Right lobe of liver (tissue), 6 donors: Measurements from ENCODE around the gene RAB30. TPM values are rescaled to one million over a fixed set of nuclear protein-coding genes. Genes with fewer than 3 reads are reported as not detected.
"Not testable (repeated sequence)": the region's sequence is repeated elsewhere in the genome, so short reads cannot be mapped to it uniquely, and the experiment has no call there.

Experiments
- ATAC-seq, 4 donors: fragments of 200-7000 bp; cut with Tn5 transposase; one replicate each; pipeline ENCODE4 v1.9.1; 2020; ENCODE audit warnings: mild to moderate bottlenecking in 4 of 4, moderate library complexity in 4 of 4
- DNase-seq, 3 donors: peaks; one replicate each; pipeline ENCODE4 v3.0.0-alpha.2; 2020
- H3K27ac ChIP-seq, 3 donors: fragments of 200-600 bp; one replicate each; pipeline ENCODE4 v1.8.0; 2022
- H3K27me3 ChIP-seq, 2 donors: fragments of 200-600 bp; one replicate each; pipeline ENCODE4 v1.8.0; 2022
- H3K36me3 ChIP-seq, 4 donors: fragments of 200-600 bp; sonication (generic) in 1 of 4; one replicate each; pipeline versions ENCODE4 v1.5.1 to v1.8.0; 2017 to 2022; ENCODE audit warnings: control low read depth in 1 of 4
- H3K4me1 ChIP-seq, 4 donors: fragments of 200-600 bp; sonication (generic) in 1 of 4; one replicate each; pipeline versions ENCODE4 v1.5.1 to v1.8.0; 2017 to 2022; ENCODE audit warnings: control low read depth in 1 of 4
- H3K4me3 ChIP-seq, 3 donors: fragments of 200-600 bp; one replicate each; pipeline ENCODE4 v1.8.0; 2022
- H3K9me3 ChIP-seq, 4 donors: fragments of 200-600 bp; sonication (generic) in 1 of 4; one replicate each; pipeline versions ENCODE4 v1.5.1 to v1.8.0; 2017 to 2022; ENCODE audit warnings: control low read depth in 1 of 4
- POLR2A ChIP-seq: fragments of 450-650 bp; IDR thresholded peaks from one replicate; pipeline ENCODE4 v1.6.1; 2017; ENCODE audit warnings: antibody characterized with exemption, mild to moderate bottlenecking
- WGBS: methylation state at CpG from one replicate; pipeline ENCODE4 v1.1.6; 2018; ENCODE audit warnings: low coverage, low lambda C conversion rate; ENCODE audit not compliant: insufficient coverage; ENCODE audit errors: missing lambda C conversion rate; 5-methylcytosine and 5-hydroxymethylcytosine counted together
- intact Hi-C, 2 donors: fragments of 100-400 bp; cut with DNase I; formaldehyde crosslinking; loops; one replicate each; pipeline versions ENCODE4 v1.11.2 to v1.14.1; 2022
- total RNA-seq, 6 experiments: library from RNA; depleted of rRNA in 2 of 6; stranded (reverse); fragments of >200 nt in 2 of 6; fragmentation: NEBNext Ultra II Directional in 3 of 6; extraction: Animal tissue kit (Norgen Biotek cat#: 25700) in 3 of 6; gene quantifications; one replicate each; pipeline versions ENCODE4 v1.1.0 to v1.2.4, GENCODE V29; 2016 to 2023
- TF ChIP-seq, protein P1 (sequence below), 4 donors: fragments of 200-600 bp in 3 of 4; fragments of 450-650 bp in 1 of 4; IDR thresholded peaks; one replicate each; pipeline versions ENCODE4 v1.5.1 to v1.8.0; 2016 to 2022; ENCODE audit warnings: antibody characterized with exemption in 4 of 4, mild to moderate bottlenecking in 2 of 4
- donor health status: DM: no; HTN: yes; CAD: no.
- donor health status: DM: no; HTN: no; CAD: no.
- donor health status: DM: no; HTN: no; CAD: no.
- donor health status: DM: no; HTN: yes; CAD: no.
- donor health status: DM: no; HTN: yes; CAD: no.

Gene RAB30
- total RNA-seq, 6 experiments from 2014 or later: 4.1 to 9.6 (median 6.7) TPM

DNA sequence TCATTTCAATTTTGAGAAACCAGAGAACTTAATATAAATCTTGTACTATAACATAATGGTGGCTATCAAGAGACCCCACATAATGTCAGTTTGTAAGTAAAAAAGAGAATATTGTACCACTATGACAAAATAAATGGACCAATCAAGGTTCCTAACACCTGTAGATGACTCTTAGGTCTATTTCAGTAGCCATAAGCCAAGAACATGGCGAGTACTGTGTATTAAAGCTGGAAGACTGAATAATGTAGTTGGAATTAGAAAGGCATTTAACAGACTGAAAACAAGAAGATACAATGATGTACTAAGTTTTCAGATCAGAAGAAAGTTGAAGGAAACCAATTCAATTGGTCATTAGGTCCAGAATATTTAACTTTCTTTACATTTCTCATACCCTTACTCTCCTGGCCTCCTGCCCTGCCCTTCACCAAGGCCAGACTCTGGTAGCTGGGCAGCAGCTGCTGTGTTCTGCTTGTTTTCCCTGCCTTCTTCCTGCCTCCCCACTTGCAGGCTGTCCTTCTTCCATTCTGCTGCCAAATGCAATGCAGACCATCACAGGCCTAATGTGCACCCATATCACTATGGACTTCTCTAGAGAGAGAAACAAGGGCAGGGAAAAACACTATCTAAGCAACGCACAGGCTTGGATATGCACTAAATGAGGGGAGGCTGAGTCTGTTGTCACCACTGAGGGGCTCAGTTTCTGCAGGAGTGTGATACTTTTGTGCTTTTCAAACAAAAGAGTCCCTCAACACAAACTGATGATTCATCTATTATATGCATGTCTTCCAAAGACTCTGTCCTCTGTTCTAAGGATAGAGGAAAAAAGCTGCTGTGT is 60.1 kb downstream of the RAB30 start:
- H3K4me3 ChIP-seq: no peak overlapping the region
- ATAC-seq (no peak), DNase-seq (no peak)
- no peaks in the 10 kb centered on the region for H3K36me3 ChIP-seq
- H3K27me3 ChIP-seq: no peaks in the 10 kb centered on the region
- H3K27ac ChIP-seq: no peak overlapping the region
- peaks cover 0 to 16% (median 7%) of the 10 kb centered on the region in 4 donors for H3K4me1 ChIP-seq
- TF ChIP-seq, protein P1, sequence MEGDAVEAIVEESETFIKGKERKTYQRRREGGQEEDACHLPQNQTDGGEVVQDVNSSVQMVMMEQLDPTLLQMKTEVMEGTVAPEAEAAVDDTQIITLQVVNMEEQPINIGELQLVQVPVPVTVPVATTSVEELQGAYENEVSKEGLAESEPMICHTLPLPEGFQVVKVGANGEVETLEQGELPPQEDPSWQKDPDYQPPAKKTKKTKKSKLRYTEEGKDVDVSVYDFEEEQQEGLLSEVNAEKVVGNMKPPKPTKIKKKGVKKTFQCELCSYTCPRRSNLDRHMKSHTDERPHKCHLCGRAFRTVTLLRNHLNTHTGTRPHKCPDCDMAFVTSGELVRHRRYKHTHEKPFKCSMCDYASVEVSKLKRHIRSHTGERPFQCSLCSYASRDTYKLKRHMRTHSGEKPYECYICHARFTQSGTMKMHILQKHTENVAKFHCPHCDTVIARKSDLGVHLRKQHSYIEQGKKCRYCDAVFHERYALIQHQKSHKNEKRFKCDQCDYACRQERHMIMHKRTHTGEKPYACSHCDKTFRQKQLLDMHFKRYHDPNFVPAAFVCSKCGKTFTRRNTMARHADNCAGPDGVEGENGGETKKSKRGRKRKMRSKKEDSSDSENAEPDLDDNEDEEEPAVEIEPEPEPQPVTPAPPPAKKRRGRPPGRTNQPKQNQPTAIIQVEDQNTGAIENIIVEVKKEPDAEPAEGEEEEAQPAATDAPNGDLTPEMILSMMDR (IDR thresholded peaks at IDR 0.05): no peak
- no peak for TF ChIP-seq POLR2A
- intact Hi-C loops: no loop called here
- H3K9me3 ChIP-seq: no peaks in the 10 kb centered on the region
- 88% methylated on average over 2 of the region's 2 CpGs for WGBS

DNA sequence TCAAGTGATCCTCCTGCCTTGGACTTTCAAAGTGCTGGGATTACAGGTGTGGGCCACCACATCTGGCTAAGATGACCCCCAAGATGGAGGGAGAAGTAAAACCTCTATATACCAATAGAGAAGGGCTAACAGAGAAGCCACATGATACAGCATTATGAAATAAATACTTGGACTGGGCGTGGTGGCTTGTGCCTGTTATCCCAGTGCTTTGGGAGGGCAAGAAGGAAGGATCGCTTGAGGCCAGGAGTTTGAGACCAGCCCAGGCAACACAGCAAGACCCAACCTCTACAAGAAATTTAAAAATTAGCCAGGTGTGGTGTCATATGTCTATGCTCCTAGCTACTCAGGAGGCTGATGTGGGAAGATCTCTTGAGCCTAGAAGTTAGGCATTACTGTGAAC is 61.7 kb downstream of the RAB30 start:
- H3K27me3 ChIP-seq: no peaks in the 10 kb centered on the region

DNA sequence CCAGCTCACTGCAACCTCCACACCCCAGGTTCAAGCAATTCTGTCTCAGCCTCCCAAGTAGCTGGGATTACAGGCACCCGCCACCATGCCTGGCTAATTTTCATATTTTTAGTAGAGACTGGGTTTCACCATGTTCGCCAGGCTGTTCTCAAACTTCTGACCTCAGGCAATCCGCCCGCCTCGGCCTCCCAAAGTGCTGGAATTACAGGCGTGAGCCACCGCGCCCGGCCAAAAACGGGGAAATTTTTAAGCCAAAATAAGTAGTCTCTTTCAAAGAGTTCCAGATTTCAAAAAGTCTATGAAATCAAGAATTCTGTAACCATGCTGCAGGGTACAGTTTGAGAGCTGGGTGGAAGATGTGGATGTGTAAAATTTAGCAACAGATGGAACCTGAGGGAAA is 62.6 kb downstream of the RAB30 start:
- H3K27ac ChIP-seq, H3K36me3 ChIP-seq, H3K27me3 ChIP-seq, H3K4me3 ChIP-seq, DNase-seq, H3K9me3 ChIP-seq, intact Hi-C loops, ATAC-seq: not testable (repeated sequence)
- WGBS: 97% methylated on average over 10 of the region's 10 CpGs
- H3K4me1 ChIP-seq: peaks cover 0 to 16% (median 7%) of the 10 kb centered on the region in 4 donors

More for the DNA sequence above, 61.7 kb downstream of the RAB30 start:
- no peak for ATAC-seq
- Histone ChIP-seq H3K27ac (no peak overlapping the region), H3K36me3 (no peaks in the 10 kb centered on the region), H3K4me1 (peaks cover 0 to 16% (median 7%) of the 10 kb centered on the region in 4 donors), H3K4me3 (no peak overlapping the region), H3K9me3 (no peaks in the 10 kb centered on the region)
- no peak for TF ChIP-seq POLR2A
- TF ChIP-seq, protein P1 (IDR thresholded peaks at IDR 0.05): no peak
- intact Hi-C loops: no loop called here
- no peak for DNase-seq
- WGBS: 100% methylated on average over 2 of the region's 2 CpGs

DNA sequence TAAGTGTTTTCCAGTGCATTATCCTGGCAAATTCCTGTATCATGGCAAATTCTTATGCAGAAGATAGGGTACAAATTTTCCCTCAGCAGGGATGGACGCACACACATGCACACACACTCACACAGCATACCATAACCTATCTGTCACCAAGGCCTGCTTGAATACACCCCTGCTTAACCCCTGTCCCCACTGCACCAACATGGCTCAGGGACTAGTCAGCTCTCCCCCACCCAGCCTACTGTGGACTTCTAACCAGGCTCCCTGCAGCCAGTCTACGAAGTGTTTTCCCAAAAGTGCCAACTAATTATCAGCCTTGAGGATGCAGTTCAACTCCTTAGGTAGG is 63.1 kb downstream of the RAB30 start:
- Histone ChIP-seq H3K9me3 (no peaks in the 10 kb centered on the region), H3K27ac (peak overlapping the region in 1 of 3 donors; percentile 36), H3K4me1 (peaks cover 0 to 16% (median 7%) of the 10 kb centered on the region in 4 donors), H3K27me3 (no peaks in the 10 kb centered on the region), H3K36me3 (no peaks in the 10 kb centered on the region), H3K4me3 (no peak overlapping the region)
- ATAC-seq: no peak
- intact Hi-C loops: no loop called here
- WGBS: 100% methylated on average over 1 of the region's 2 CpGs
- TF ChIP-seq, protein P1 (IDR thresholded peaks at IDR 0.05): no peak
- no peak for TF ChIP-seq POLR2A
- no peak for DNase-seq

DNA sequence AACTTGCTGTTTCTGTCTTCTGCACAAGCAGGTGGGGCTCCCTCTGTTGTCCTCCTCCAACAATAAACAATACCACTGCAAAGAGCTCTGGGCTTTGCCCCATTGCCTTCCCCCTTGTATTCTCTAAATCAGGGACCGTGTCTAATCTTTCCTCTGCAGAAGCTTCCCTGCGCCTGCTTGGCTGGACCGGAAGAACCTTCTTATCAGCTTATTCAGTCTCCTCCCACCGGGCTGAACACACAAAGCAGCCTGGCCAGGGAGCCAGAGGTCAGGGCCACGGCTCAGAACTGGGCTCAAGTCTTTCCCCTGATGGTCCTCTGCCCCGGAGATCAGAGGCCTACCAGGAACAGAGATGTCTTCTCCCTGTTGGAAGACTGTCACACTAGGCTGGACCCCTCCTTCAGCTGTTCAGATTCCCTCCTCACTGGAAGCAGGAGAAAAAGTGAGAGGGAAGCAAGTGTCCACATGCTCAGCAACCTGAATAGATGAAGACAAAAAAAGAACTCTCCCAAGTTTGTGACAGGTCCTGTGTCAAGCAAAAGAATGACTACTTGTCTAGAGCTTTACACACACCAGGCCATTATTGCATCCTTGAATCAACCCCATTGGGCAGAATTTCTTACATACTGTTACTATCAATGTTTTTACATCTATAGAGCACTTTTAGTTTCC is 63.7 kb downstream of the RAB30 start:
- Histone ChIP-seq H3K9me3 (no peaks in the 10 kb centered on the region), H3K27me3 (no peaks in the 10 kb centered on the region), H3K4me3 (no peak overlapping the region), H3K36me3 (no peaks in the 10 kb centered on the region), H3K4me1 (peaks cover 0 to 16% (median 7%) of the 10 kb centered on the region in 4 donors), H3K27ac (peak overlapping the region in 1 of 3 donors; percentile 36)
- TF ChIP-seq, protein P1 (IDR thresholded peaks at IDR 0.05): no peak
- TF ChIP-seq POLR2A: no peak
- DNase-seq (peak; percentile 72 to 84 (median 82)), ATAC-seq (peak; percentile 93 to 97 (median 95))
- WGBS: 1% methylated on average over 6 of the region's 6 CpGs
- intact Hi-C loops: no loop called here
